Natural killer cell (primary cell): ENCODE data around the gene CCDC174. TPM values are rescaled to one million over a fixed set of nuclear protein-coding genes. Genes with fewer than 3 reads are reported as not detected.

Source experiments
- ATAC-seq, 3 donors: fragments of 150-1000 bp in 2 of 3; fragments of 200-7000 bp in 1 of 3; cut with Tn5 transposase; 1 replicate in 1 of 3; 2 replicates in 2 of 3; pipeline ENCODE4 v1.10.0; 2021; ENCODE audit warnings: mild to moderate bottlenecking in 2 of 3, moderate library complexity in 2 of 3
- DNase-seq, 2 donors: peaks; one replicate each; pipeline versions ENCODE4 v3.0.0 to v3.0.0-alpha.2; 2013 to 2021; ENCODE audit warnings: mixed read lengths in 1 of 2
- H3K27ac ChIP-seq: one replicate; pipeline ENCODE4 v1.5.1; 2013; ENCODE audit warnings: mild to moderate bottlenecking, low read length
- H3K27me3 ChIP-seq: one replicate; pipeline ENCODE4 v1.6.1; 2013; ENCODE audit warnings: low read length; ENCODE audit not compliant: control insufficient read depth, insufficient read depth
- H3K36me3 ChIP-seq: one replicate; pipeline ENCODE4 v1.6.1; 2013; ENCODE audit warnings: low read length; ENCODE audit not compliant: control insufficient read depth, insufficient read depth
- H3K4me1 ChIP-seq: one replicate; pipeline ENCODE4 v1.6.1; 2013; ENCODE audit warnings: low read length; ENCODE audit not compliant: control insufficient read depth, insufficient read depth
- H3K4me3 ChIP-seq: one replicate; pipeline ENCODE4 v1.5.1; 2013; ENCODE audit warnings: low read length
- H3K9me3 ChIP-seq: one replicate; pipeline ENCODE4 v1.6.1; 2013; ENCODE audit warnings: low read length; ENCODE audit not compliant: control insufficient read depth, insufficient read depth
- H3K27ac Mint-ChIP-seq, 2 donors: one replicate each; pipeline ENCODE4 v1.8.0; 2022; ENCODE audit warnings: mild to moderate bottlenecking in 2 of 2, mixed read lengths in 2 of 2, moderate library complexity in 1 of 2
- H3K27me3 Mint-ChIP-seq, 2 donors: one replicate each; pipeline ENCODE4 v1.8.0; 2022; ENCODE audit warnings: low read depth in 2 of 2, mixed read lengths in 2 of 2
- H3K36me3 Mint-ChIP-seq: one replicate; pipeline ENCODE4 v1.8.0; 2022; ENCODE audit warnings: mixed read lengths
- H3K4me1 Mint-ChIP-seq, 2 donors: one replicate each; pipeline ENCODE4 v1.8.0; 2022; ENCODE audit warnings: mixed read lengths in 2 of 2
- H3K4me3 Mint-ChIP-seq: one replicate; pipeline ENCODE4 v1.8.0; 2022; ENCODE audit warnings: mild to moderate bottlenecking, moderate library complexity, mixed read lengths
- H3K9me3 Mint-ChIP-seq, 2 donors: one replicate each; pipeline ENCODE4 v1.8.0; 2022; ENCODE audit warnings: mixed read lengths in 2 of 2
- WGBS: methylation state at CpG from one replicate; pipeline ENCODE4 v1.1.7; 2013; ENCODE audit warnings: missing lambda C conversion rate; ENCODE audit not compliant: insufficient coverage; 5-methylcytosine and 5-hydroxymethylcytosine counted together
- intact Hi-C: fragments of 100-400 bp; cut with micrococcal nuclease; formaldehyde crosslinking; loops from one replicate; pipeline ENCODE4 v1.14.2; 2022
- total RNA-seq, 4 donors: library from RNA; stranded (reverse); fragments of 120-200 nt in 1 of 4; gene quantifications; one replicate each; pipeline versions ENCODE4 v1.2.3 to v1.2.4, GENCODE V29; 2013 to 2022
- TF ChIP-seq, protein P1 (sequence below): fragments of 200-600 bp; IDR thresholded peaks from one replicate; pipeline ENCODE4 v1.8.0; 2022; ENCODE audit warnings: antibody characterized with exemption

Gene CCDC174
- total RNA-seq, 3 donors from 2014 or later (not counting 1 experiment from before 2014, with no cell fraction given) = 29.7 to 41.2 (median 31.9) TPM

DNA sequence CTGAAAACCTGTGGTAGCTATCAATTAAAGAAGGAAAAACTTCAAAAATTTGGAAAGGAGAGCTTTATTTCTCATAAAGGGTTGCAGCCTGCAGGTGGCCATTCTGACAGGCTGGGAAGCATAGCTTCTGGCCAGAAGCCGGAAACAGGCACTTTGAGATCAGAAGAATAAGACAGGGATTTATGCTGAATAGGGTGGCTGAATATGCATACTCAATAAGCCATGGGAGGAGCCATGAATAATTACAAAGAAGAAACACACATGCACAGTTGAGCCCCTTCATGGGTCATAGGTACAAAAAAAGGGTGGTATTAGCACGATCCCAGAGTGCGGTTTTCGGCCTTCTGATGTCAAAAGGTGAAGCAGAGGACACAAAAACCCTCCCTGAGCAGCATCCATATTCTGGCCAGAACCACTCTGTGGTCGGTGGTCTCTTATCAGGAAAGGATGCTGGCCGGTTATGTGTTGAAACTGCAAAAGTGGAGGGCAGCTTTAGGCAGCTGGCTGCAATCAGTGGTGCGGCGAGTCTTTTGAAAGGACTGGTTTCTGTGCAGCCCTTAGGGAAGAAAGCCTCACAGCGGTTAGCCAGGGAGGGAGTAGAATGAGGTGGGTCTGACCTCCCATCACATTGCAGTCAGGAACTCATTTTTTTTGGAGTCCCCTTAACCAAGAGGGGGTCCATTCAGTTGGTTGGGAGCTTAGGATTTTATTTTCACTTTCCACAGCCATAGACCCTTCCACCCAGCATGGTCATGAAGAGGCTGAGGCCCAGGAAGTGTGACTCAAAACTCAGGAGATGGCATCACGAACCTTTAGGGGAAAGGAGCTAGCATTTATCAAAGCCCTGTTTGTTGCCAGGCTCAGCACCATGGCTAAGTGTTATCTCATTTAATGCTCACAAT lies 34.7 kb upstream of the CCDC174 start:
- no peak overlapping the region for H3K4me3 ChIP-seq
- Mint-ChIP-seq H3K27ac (no peak overlapping the region), H3K9me3 (no peaks in the 10 kb centered on the region), H3K27me3 (peaks cover 30 to 66% of the 10 kb centered on the region in 2 donors), H3K4me1 (no peaks in the 10 kb centered on the region), H3K36me3 (no peaks in the 10 kb centered on the region), H3K4me3 (no peak overlapping the region)
- no peaks in the 10 kb centered on the region for H3K36me3 ChIP-seq
- TF ChIP-seq, protein P1, sequence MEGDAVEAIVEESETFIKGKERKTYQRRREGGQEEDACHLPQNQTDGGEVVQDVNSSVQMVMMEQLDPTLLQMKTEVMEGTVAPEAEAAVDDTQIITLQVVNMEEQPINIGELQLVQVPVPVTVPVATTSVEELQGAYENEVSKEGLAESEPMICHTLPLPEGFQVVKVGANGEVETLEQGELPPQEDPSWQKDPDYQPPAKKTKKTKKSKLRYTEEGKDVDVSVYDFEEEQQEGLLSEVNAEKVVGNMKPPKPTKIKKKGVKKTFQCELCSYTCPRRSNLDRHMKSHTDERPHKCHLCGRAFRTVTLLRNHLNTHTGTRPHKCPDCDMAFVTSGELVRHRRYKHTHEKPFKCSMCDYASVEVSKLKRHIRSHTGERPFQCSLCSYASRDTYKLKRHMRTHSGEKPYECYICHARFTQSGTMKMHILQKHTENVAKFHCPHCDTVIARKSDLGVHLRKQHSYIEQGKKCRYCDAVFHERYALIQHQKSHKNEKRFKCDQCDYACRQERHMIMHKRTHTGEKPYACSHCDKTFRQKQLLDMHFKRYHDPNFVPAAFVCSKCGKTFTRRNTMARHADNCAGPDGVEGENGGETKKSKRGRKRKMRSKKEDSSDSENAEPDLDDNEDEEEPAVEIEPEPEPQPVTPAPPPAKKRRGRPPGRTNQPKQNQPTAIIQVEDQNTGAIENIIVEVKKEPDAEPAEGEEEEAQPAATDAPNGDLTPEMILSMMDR = no peak
- WGBS = 72% methylated on average over 10 of the region's 10 CpGs
- no peaks in the 10 kb centered on the region for H3K4me1 ChIP-seq
- H3K27me3 ChIP-seq = peaks cover 5% of the 10 kb centered on the region
- H3K27ac ChIP-seq = no peak overlapping the region
- DNase-seq (no peak), ATAC-seq (no peak)
- intact Hi-C loops = no loop called here
- no peaks in the 10 kb centered on the region for H3K9me3 ChIP-seq

DNA sequence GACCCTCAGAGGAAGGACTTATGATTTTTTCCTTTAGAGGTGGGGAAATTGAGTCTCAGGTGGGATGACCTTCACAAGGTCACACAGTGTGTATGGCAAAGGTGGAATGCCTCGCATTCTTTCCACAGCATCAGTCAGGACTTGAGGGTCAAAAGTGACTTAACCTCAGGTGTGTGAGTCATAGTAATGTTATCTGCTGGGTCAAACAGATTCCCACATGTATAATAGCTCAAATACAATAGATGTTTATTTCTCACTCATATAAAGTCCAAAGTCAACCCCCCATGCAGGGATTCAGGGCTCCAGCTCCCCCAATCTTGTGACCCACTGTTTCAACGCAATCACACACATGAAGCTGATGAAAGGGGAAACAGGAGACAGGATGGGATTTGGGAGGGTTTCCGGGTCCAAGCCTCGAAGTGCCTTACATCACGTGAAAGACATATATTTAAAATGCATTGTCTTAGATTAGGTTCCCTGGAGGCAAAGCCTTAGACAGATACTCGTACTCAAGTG lies 34.0 kb upstream of the CCDC174 start:
- Mint-ChIP-seq H3K36me3 (no peaks in the 10 kb centered on the region), H3K4me3 (no peak overlapping the region), H3K27me3 (peaks cover 26 to 66% of the 10 kb centered on the region in 2 donors), H3K9me3 (no peaks in the 10 kb centered on the region), H3K4me1 (no peaks in the 10 kb centered on the region), H3K27ac (no peak overlapping the region)
- H3K36me3 ChIP-seq = no peaks in the 10 kb centered on the region
- DNase-seq = no peak
- H3K9me3 ChIP-seq = no peaks in the 10 kb centered on the region
- no peak overlapping the region for H3K27ac ChIP-seq
- H3K4me1 ChIP-seq = no peaks in the 10 kb centered on the region
- 90% methylated on average over 6 of the region's 6 CpGs for WGBS
- ATAC-seq = no peak
- H3K27me3 ChIP-seq = peaks cover 5% of the 10 kb centered on the region
- intact Hi-C loops = no loop called here
- no peak overlapping the region for H3K4me3 ChIP-seq
- TF ChIP-seq, protein P1 = no peak

DNA sequence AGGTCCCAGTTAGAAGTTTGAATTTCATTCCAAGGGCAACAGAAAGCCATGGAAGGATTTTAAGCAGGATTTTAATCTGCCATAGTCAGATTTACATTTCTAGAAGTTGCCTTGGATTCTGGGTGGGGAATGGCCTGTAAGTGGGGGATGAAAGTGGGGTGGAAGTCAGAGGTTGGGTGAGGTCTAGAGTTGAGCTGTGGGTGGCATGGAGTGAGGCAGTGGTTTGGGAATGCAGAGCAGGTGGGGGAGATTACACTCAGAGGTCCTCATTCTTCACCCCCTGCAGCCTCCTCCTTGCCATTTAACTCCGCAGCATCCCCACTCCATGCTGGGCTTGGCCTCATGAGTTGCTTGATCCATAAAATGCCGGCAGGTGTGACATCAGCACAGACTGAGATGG lies 32.0 kb upstream of the CCDC174 start:
- Mint-ChIP-seq H3K27me3 (peaks cover 26 to 51% of the 10 kb centered on the region in 2 donors), H3K36me3 (no peaks in the 10 kb centered on the region), H3K27ac (no peak overlapping the region), H3K4me1 (no peaks in the 10 kb centered on the region), H3K9me3 (no peaks in the 10 kb centered on the region), H3K4me3 (no peak overlapping the region)
- 71% methylated on average over 2 of the region's 2 CpGs for WGBS
- Histone ChIP-seq H3K4me1 (no peaks in the 10 kb centered on the region), H3K4me3 (no peak overlapping the region), H3K27ac (no peak overlapping the region), H3K36me3 (no peaks in the 10 kb centered on the region), H3K27me3 (peaks cover under 1% of the 10 kb centered on the region), H3K9me3 (no peaks in the 10 kb centered on the region)
- TF ChIP-seq, protein P1 = no peak
- DNase-seq (no peak), ATAC-seq (no peak)
- intact Hi-C loops = no loop called here
